Suprapubic skin (tissue), 4 donors: ENCODE results near the gene PPIB.

Source experiments
- POLR2A ChIP-seq, 2 donors: fragments of 450-650 bp; IDR thresholded peaks; one replicate each; pipeline ENCODE4 v1.6.1; 2017; ENCODE audit warnings: antibody characterized with exemption in 2 of 2, mild to moderate bottlenecking in 2 of 2, moderate library complexity in 2 of 2
- POLR2AphosphoS5 ChIP-seq, 3 donors: sonication (generic); formaldehyde crosslinking; IDR thresholded peaks; one replicate each; pipeline ENCODE4 v1.6.1; 2017; ENCODE audit warnings: antibody characterized with exemption in 3 of 3

GRCh38 chr15:64110950-64111678, 51.7 kb downstream of the PPIB start:
- TF ChIP-seq POLR2AphosphoS5 (IDR thresholded peaks at IDR 0.05) (no peak), POLR2A (IDR thresholded peaks at IDR 0.05) (no peak)
